HepG2 (cell line): ENCODE data around the gene PCGF5. TPM values are rescaled to one million over a fixed set of nuclear protein-coding genes. Genes with fewer than 3 reads are reported as not detected.

Experiments used
- ATF5 ChIP-seq: sonication (generic); formaldehyde crosslinking; IDR thresholded peaks from 2 replicates; pipeline ENCODE4 v1.4.0; 2020; ENCODE audit warnings: mild to moderate bottlenecking, low read depth, missing genetic modification reagents
- CBX2 ChIP-seq, 2 experiments: fragments of 200-600 bp in 1 of 2; sonication (generic); formaldehyde crosslinking in 1 of 2; IDR thresholded peaks; 2 replicates each; pipeline versions ENCODE4 v1.7.0 to v1.8.1; 2018 to 2022; ENCODE audit warnings: low read depth in 2 of 2, low read length in 1 of 2, mild to moderate bottlenecking in 1 of 2, missing genetic modification reagents in 1 of 2
- ELF4 ChIP-seq: sonication (generic); formaldehyde crosslinking; IDR thresholded peaks from 2 replicates; pipeline ENCODE4 v1.5.0; 2020; ENCODE audit warnings: missing genetic modification reagents, mild to moderate bottlenecking, moderate library complexity, borderline replicate concordance
- GPBP1L1 ChIP-seq: sonication (generic); formaldehyde crosslinking; IDR thresholded peaks from 2 replicates; pipeline ENCODE4 v1.5.0; 2020; ENCODE audit warnings: mild to moderate bottlenecking, missing genetic modification reagents
- NCOA1 ChIP-seq: sonication (generic); formaldehyde crosslinking; IDR thresholded peaks from 2 replicates; pipeline ENCODE4 v1.9.0; 2021; ENCODE audit warnings: missing genetic modification reagents
- NFKB2 ChIP-seq: sonication (generic); formaldehyde crosslinking; IDR thresholded peaks from 2 replicates; pipeline ENCODE4 v1.4.0; 2020; ENCODE audit warnings: missing genetic modification reagents, borderline replicate concordance
- RERE ChIP-seq: IDR thresholded peaks from 2 replicates; pipeline ENCODE4 v1.6.1; 2016; ENCODE audit warnings: low read depth, missing genetic modification reagents, missing compliant biosample characterization
- RFX1 ChIP-seq: fragments of 450-650 bp; IDR thresholded peaks from 2 replicates; pipeline ENCODE4 v1.6.1; 2017
- RNF2 ChIP-seq: fragments of 450-650 bp; conservative IDR thresholded peaks from 2 replicates; pipeline ENCODE4 v1.6.1; 2016; ENCODE audit warnings: low read depth
- THAP9 ChIP-seq: sonication (generic); formaldehyde crosslinking; IDR thresholded peaks from 2 replicates; pipeline ENCODE4; 2020; ENCODE audit warnings: missing genetic modification reagents, mild to moderate bottlenecking, borderline replicate concordance
- ZFYVE20 ChIP-seq: sonication (generic); formaldehyde crosslinking; IDR thresholded peaks from 2 replicates; pipeline ENCODE4 v1.8.0; 2023; ENCODE audit warnings: low read depth, mild to moderate bottlenecking, moderate library complexity, missing genetic modification reagents, borderline replicate concordance
- ZNF138 ChIP-seq: sonication (generic); formaldehyde crosslinking; IDR thresholded peaks from 2 replicates; pipeline ENCODE4 v1.5.0; 2020; ENCODE audit warnings: mild to moderate bottlenecking, low read depth, missing genetic modification reagents
- ZNF780A ChIP-seq: sonication (generic); formaldehyde crosslinking; IDR thresholded peaks from 2 replicates; pipeline ENCODE4 v1.8.0; 2022; ENCODE audit warnings: mild to moderate bottlenecking, missing genetic modification reagents, moderate library complexity
- ZUFSP ChIP-seq: sonication (generic); formaldehyde crosslinking; IDR thresholded peaks from 2 replicates; pipeline ENCODE4 v1.9.0; 2021; ENCODE audit warnings: missing genetic modification reagents, mild to moderate bottlenecking, borderline replicate concordance
- polyA plus RNA-seq, 8 experiments: library from polyadenylated mRNA; depleted of rRNA in 3 of 8; stranded (reverse) in 7 of 8; unstranded in 1 of 8; fragments of >200 nt; fragmentation: Illumina TruSeq in 4 of 8; extraction: Trizol in 4 of 8; gene quantifications; 2 replicates each; pipeline versions ENCODE4 v1.2.1 to v1.2.3, GENCODE V29; 2011 to 2016; ENCODE audit warnings: low read depth in 4 of 8, missing spikeins in 1 of 8, mixed read lengths in 1 of 8; ENCODE audit not compliant: insufficient read depth in 1 of 8
- total RNA-seq, 5 experiments: library from RNA; depleted of rRNA; stranded (reverse); fragments of >200 nt; fragmentation: Illumina TruSeq; extraction: Trizol; gene quantifications; 2 replicates each; pipeline ENCODE4 v1.2.3, GENCODE V29; 2016; ENCODE audit warnings: low read depth in 1 of 5

Gene PCGF5
- total and polyA plus RNA-seq, 2 of the 13 experiments (the other 11 are each of a cell fraction or from before 2014, with no cell fraction given): 61.3 to 138 TPM

- TF ChIP-seq ELF4 (CRISPR knock-in tag) (no peak), NFKB2 (CRISPR knock-in tag) (no peak), ZFYVE20 (CRISPR knock-in tag) (no peak), RFX1 (no peak), ZNF138 (CRISPR knock-in tag) (no peak), RNF2 (no peak), NCOA1 (CRISPR knock-in tag) (no peak), GPBP1L1 (CRISPR knock-in tag) (no peak), ZUFSP (no peak), ZNF780A (no peak), CBX2 (IDR thresholded peaks at IDR 0.05; ENCODE audit: low read depth, low read length) (no peak), CBX2 (CRISPR knock-in tag; IDR thresholded peaks at IDR 0.05; ENCODE audit: low read depth) (no peak), RERE (peak; percentile 62), ATF5 (CRISPR knock-in tag) (no peak), THAP9 (CRISPR knock-in tag) (no peak)
These were observed 881 bp upstream of the PCGF5 start (continued) for GRCh38 chr10:91219371-91220193.
